HG03280 (cell line): ENCODE results near the gene RBBP5.

Experiments
- ATAC-seq: cut with Tn5 transposase; IDR thresholded peaks from one replicate; pipeline ENCODE4 v1.9.1; 2021; ENCODE audit warnings: mild to moderate bottlenecking, moderate library complexity; ENCODE audit not compliant: unreplicated experiment

Gene RBBP5

GRCh38 chr1:205133287-205133686, 11.5 kb upstream of the RBBP5 start:
- ATAC-seq = no peak

DNA sequence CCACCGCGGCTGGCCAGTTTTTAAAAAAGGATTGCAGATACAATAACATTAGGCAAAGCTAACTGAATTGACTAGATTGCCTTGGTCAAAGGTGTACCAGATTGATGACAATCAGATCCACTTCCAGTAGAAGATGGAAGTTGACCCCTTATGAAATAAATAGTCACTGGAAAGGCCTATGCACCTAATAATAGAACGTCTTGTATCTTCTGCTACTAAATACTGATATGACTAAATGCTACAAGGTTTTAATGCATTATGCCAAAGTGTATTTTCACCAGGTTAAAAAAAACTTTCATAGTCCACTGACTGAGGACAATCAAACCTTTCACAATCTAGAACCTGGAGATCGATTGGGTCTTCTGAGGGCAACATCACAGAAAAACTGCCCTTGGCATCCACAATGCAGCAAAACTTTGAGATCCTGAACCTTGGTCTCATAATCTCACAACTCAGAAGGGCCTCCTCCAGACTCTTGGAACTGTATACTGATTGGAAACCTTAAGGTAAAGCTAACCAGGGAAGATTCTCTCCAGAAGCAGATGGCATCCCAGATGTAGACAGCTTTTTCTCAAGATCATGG, 7.8 kb upstream of the RBBP5 start:
- ATAC-seq = no peak

- no peak for ATAC-seq
Measured at GRCh38 chr1:205128050-205128449, 6.3 kb upstream of the RBBP5 start.

DNA sequence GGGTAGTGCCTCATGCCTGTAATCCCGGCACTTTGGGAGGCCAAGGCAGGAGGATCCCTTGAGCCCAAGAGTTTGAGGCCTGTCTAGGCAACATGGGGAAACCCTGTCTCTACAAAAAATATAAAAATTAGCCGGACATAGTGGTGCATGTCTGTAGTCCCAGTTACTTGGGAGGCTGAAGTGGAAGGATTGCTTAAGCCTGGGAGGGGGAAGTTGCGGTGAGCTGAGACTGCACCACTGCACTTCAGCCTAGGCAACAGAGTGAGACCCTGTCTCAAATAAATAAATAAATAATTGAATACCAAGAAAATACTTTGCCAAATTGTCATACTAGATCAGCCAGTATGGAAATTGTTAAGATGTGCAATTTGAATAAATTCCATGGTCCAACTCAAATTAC, 5.9 kb upstream of the RBBP5 start:
- ATAC-seq = no peak

GRCh38 chr1:205124726-205125125, 2.9 kb upstream of the RBBP5 start:
- ATAC-seq = no peak

GRCh38 chr1:205122489-205122882, 708 bp upstream of the RBBP5 start:
- peak; percentile 2 for ATAC-seq

- no peak for ATAC-seq
Measured at GRCh38 chr1:205118752-205119151, 3.0 kb downstream of the RBBP5 start.

- ATAC-seq = no peak
Measured at GRCh38 chr1:205111354-205111753, 10.4 kb downstream of the RBBP5 start.

GRCh38 chr1:205109711-205110110, 12.1 kb downstream of the RBBP5 start:
- ATAC-seq = no peak

GRCh38 chr1:205109269-205109668, 12.5 kb downstream of the RBBP5 start:
- no peak for ATAC-seq

GRCh38 chr1:205108464-205108863, 13.3 kb downstream of the RBBP5 start:
- ATAC-seq = no peak

DNA sequence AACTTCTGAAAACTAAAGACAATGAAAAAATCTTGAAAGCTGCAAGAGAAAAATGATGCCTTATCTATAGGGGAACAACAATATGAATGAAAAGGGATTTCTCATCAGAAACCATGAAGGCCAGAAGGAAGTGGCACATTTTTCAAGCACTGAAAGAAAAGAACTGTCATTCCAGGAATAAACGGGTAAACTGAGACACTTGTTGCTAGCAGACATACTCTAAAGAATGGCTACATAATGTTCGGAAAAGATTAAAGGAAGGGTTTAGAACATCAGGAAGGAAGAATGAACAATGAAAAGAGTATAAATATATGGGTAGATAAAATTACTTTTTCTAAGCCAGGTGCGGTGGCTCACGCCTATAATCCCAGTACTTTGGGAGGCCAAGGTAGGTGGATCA, 14.5 kb downstream of the RBBP5 start:
- ATAC-seq = no peak

DNA sequence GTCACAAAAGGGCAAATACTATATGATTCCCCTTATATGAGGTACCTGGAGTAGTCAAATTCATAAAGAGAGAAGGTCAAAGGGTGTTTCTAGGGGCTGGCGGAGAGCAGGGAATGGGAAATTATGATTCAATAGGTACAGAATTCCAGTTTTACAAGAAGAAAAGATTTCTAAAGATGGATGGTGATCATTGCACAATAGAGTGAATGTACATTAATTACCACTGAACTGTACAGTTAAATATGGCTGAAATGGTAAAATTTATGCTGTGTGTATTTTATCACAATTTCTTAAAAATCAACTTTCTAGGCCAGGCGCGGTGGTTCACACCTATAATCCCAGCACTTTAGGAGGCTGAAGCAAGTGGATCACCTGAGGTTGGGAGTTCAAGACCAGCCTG, 19.4 kb downstream of the RBBP5 start:
- ATAC-seq = no peak

DNA sequence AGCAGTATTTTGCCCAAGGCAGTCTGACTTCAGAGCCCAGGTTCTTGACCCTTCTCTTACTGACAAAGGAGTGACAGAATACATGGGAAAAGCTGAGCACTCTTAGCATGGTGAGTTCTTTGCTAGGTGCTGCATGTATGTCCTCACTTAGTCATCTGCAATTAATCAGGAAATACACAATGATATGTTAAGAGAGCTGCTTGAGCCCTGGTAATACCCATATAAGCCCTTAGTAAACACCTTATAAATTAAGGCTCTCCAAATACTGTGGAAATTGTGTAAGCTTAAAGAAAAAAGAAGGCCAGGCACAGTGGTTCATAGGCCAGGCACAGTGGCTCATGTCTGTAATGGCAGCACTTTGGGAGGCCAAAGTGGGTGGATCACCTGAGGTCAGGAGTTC, 23.5 kb downstream of the RBBP5 start:
- ATAC-seq = no peak

DNA sequence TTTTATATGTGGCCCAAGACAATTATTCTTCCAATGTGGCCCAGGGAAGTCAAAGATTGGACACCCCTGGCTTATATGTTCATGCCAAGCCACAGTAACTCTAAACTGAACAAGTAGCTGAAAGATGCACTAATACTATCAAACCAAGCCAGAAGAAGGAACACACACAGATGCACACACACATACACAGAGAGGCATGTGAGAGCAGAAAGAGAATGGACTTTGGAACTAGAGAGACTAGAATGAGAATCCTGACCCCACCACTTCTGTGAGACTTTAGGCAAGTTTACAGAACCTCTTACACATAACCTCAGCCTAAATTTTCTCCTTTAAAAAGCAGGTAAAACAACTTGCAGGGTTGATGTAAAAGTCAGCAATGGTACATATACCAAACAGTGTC, 26.4 kb downstream of the RBBP5 start:
- no peak for ATAC-seq

DNA sequence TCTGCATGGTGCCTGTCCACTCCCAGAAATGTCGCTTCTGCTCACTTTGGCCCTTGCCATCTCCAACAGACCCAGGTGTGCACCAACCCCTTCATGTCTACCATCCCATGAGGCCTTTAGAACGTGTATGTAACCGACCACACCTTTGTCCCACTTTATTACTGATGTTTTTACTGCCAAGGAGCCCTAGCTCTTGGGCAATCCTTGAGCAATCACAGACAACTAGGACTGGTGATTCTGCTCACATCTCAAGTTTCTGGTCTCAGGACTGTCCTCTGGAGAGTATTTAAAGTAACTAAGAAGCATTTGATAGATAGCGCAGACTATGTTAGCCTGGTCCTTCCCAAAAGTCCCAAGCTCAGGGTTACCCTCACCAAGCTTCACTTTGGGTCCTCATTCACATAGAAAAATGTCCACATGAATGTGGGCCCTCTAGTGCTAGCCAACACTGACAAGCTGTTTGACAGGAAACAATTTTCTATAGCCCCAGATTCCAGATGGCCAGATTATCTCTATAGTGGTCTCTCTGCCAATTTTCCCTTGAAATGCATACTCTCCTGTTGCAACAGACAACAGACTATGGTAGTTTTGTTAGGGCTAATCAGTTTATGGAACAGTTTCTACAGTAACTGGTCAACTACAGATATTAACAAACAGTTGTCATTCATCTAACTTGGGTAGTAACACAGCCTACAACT, 30.6 kb downstream of the RBBP5 start:
- ATAC-seq = no peak

GRCh38 chr1:205088341-205088740, 33.4 kb downstream of the RBBP5 start:
- no peak for ATAC-seq

DNA sequence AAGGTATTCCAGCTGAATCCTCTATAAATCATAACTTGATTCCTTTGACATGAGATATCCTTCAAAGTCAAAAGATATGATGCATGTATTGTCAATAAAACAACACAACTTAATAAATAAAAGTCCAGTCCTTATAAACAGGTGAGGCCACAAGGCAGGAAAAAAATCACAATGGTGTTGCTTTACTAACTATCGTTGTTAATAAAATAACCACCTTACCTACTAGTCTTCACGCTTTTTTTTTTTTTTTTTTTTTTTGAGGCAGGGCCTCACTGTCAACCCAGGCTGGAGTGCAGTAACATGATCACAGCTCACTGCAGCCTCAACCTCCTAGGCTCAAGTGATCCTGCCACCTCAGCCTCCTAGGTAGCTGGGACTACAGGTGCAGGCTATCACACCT, 37.4 kb downstream of the RBBP5 start, which contains the start of gene TMEM81:
TMEM81 (minus strand) TSS at position 101 of the 400 bp plus-strand sequence. CDS start 140 bp downstream, outside the sequence.
- ATAC-seq = no peak

DNA sequence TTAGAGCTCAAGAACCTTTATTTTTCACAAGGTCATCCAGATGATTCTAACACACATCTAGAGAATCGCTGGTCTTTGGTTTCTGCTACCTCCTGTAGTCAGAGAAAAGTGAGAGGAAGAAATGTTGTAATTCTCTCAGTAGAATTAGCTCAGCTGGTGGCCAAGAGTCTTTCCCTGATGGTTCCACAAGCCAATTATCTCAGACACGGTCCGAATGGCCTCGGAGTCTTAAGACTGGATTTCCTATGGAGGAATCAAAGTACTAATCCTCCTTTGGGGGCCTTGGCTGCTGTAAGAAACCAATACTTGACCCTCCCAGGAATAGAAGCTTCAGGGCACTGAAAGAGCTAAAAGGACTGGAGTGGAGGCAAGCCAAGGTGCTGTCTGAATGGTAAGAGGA, 39.3 kb downstream of the RBBP5 start:
- ATAC-seq = no peak

DNA sequence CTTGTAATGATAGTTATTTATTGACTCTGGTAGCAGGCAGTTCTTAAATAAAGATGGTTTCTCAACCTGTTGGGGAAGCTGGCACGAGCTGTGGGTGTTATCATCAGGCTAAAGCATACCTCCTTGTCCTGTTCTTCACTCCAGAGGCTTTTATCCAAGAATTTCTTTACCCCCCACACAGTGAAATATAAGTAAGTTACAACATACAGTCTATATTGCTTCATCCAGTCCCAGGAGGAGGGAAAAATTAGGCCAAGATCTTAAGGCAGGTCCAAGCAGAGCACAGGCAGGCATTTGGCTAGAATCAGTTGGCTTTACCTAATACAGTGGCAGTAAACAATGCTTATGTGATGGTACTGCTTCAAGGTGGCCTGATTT, 43.9 kb downstream of the RBBP5 start:
- no peak for ATAC-seq

DNA sequence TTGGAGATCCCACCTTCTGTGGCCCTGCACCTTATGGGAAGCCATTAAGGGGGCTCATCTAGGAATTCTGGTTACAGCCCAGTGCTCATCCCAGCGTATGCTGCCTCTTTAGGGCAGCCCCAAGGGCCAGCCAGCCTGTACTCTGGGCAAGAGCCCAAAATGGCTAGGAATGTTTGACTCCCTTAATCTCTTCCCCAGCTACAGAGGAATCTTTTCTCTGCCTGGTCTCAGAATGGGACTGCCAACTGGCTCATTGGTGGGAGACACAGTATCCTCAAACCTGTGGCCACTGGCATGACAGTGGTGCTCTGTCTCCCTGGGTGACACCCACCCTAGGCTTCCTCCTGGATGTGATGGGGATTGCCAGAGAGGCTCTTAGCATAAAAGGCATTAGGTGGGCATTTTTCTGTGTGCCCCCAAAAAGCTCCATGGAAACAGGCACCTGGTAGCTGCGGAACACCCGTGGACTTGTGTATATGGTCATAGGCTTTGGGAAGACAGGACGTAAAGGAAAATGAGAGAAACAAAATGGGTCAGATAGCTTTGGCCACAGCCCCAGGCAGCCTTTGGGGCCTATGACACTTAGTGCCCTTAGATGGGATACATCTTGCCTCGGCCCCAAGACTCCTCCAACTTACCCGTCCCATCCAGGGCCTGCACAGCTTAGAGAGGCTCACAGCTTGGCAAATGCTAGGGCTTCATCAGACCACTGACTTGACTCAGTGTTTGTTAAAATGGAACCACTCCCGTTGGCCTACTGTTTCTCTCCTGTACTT, 44.4 kb downstream of the RBBP5 start:
- ATAC-seq = no peak

DNA sequence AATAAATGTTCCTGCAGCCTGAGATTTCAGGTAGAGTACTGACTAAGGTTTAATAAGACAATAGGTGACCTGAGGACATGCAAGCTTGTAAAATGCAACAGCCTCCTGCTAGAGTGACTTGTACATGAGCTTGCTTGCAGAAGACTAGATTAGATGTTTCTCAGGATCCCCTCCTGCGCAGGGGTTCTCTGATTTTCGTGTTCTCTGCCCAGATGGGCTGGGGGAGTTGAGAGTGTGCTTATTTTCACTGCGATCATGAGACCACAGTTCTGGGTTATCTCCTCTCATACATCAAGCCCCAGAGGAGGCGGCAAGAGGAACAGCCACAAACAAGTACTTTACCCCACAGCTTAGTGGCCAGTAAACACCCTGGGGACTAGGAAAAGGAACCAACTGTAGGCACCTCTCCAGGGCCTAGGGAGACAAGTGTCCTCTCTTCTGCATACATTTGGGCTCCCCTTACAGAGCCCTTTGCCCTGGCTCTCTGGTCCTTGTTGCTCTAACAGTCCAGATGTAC, 45.5 kb downstream of the RBBP5 start:
- ATAC-seq = no peak
